Neural progenitor cell (in vitro differentiated cells): ENCODE measurements around the gene PSMC3IP. TPM values are rescaled to one million over a fixed set of nuclear protein-coding genes. Genes with fewer than 3 reads are reported as not detected.
"Not testable (repeated sequence)": the region's sequence is repeated elsewhere in the genome, so short reads cannot be mapped to it uniquely, and the experiment has no call there.

Experiments
- DNase-seq: peaks from one replicate; pipeline ENCODE4 v3.0.0-alpha.2; 2016; ENCODE audit warnings: low spot score
- H2AFZ ChIP-seq: fragments of 200-600 bp; sonication (generic); replicated peaks from 2 replicates; pipeline ENCODE4 v1.6.1; 2016; ENCODE audit warnings: antibody characterized with exemption
- H3F3A ChIP-seq: fragments of 200-600 bp; sonication (generic); 2 replicates; pipeline ENCODE4 v1.6.1; 2016; ENCODE audit warnings: antibody characterized with exemption, low read depth
- H3K27ac ChIP-seq: fragments of 200-600 bp; sonication (generic); 2 replicates; pipeline ENCODE4 v1.5.1; 2016; ENCODE audit warnings: mild to moderate bottlenecking
- H3K27me3 ChIP-seq: fragments of 200-600 bp; sonication (generic); 2 replicates; pipeline ENCODE4 v1.6.1; 2016; ENCODE audit warnings: mild to moderate bottlenecking, moderate library complexity
- H3K36me3 ChIP-seq: fragments of 200-600 bp; sonication (generic); 2 replicates; pipeline ENCODE4 v1.5.1; 2016
- H3K4me1 ChIP-seq: fragments of 200-600 bp; sonication (generic); 2 replicates; pipeline ENCODE4 v1.6.1; 2016; ENCODE audit warnings: mixed run types
- H3K4me2 ChIP-seq: fragments of 200-600 bp; sonication (generic); 2 replicates; pipeline ENCODE4 v1.6.1; 2016
- H3K4me3 ChIP-seq: fragments of 200-600 bp; sonication (generic); 2 replicates; pipeline ENCODE4 v1.5.1; 2016
- H3K79me2 ChIP-seq: fragments of 200-600 bp; sonication (generic); 2 replicates; pipeline ENCODE4 v1.6.1; 2016; ENCODE audit warnings: low read depth
- H3K9ac ChIP-seq: fragments of 200-600 bp; sonication (generic); 2 replicates; pipeline ENCODE4 v1.6.1; 2016
- H3K9me3 ChIP-seq: fragments of 200-600 bp; sonication (generic); 2 replicates; pipeline ENCODE4 v1.5.1; 2016; ENCODE audit warnings: low read depth
- H4K20me1 ChIP-seq: fragments of 200-600 bp; sonication (generic); 2 replicates; pipeline ENCODE4 v1.6.1; 2016; ENCODE audit warnings: low read depth
- H3K27ac Mint-ChIP-seq: 3 replicates; pipeline ENCODE4 v1.8.0; 2021; ENCODE audit warnings: mixed read lengths
- H3K27me3 Mint-ChIP-seq: 2 replicates; pipeline ENCODE4 v1.8.0; 2022; ENCODE audit warnings: low read depth, mild to moderate bottlenecking, inconsistent platforms, moderate library complexity, mixed read lengths; ENCODE audit not compliant: insufficient read depth
- H3K36me3 Mint-ChIP-seq: 3 replicates; pipeline ENCODE4 v1.8.0; 2021; ENCODE audit warnings: mixed read lengths
- H3K4me1 Mint-ChIP-seq: 3 replicates; pipeline ENCODE4 v1.8.0; 2021; ENCODE audit warnings: mixed read lengths
- H3K4me3 Mint-ChIP-seq: 3 replicates; pipeline ENCODE4 v1.8.0; 2021; ENCODE audit warnings: mild to moderate bottlenecking, moderate library complexity, mixed read lengths
- H3K9me3 Mint-ChIP-seq: 3 replicates; pipeline ENCODE4 v1.8.0; 2020; ENCODE audit warnings: mixed read lengths
- CTCF ChIP-seq: fragments of 200-600 bp; sonication (generic); IDR thresholded peaks from 2 replicates; pipeline ENCODE4 v1.5.1; 2017; ENCODE audit warnings: antibody characterized with exemption, mild to moderate bottlenecking
- EZH2 ChIP-seq: fragments of 200-600 bp; sonication (generic); IDR thresholded peaks from 2 replicates; pipeline ENCODE4 v1.6.1; 2017; ENCODE audit warnings: antibody characterized with exemption, mild to moderate bottlenecking, moderate library complexity
- EZH2phosphoT487 ChIP-seq: fragments of 200-600 bp; sonication (generic); IDR thresholded peaks from 2 replicates; pipeline ENCODE4 v1.6.1; 2017; ENCODE audit warnings: antibody characterized with exemption
- total RNA-seq: library from RNA; depleted of rRNA; stranded (reverse); fragments of >200 nt; gene quantifications from 2 replicates; pipeline ENCODE4 v1.2.3, GENCODE V29; 2015; ENCODE audit warnings: low replicate concordance

The PSMC3IP gene
- total RNA-seq, 1 donor from 2014 or later: 23.7 TPM

- DNase-seq: no peak
- TF ChIP-seq EZH2 (no peak), EZH2phosphoT487 (no peak)
- H3K79me2 ChIP-seq: no peaks in the 10 kb centered on the region
- peaks cover 5% of the 10 kb centered on the region for H4K20me1 ChIP-seq
- H3K9ac ChIP-seq: no peak overlapping the region
- no peaks in the 10 kb centered on the region for H3K9me3 ChIP-seq
- Mint-ChIP-seq H3K9me3 (no peaks in the 10 kb centered on the region), H3K27ac (no peak overlapping the region), H3K4me1 (peaks cover 14% of the 10 kb centered on the region), H3K4me3 (no peak overlapping the region), H3K27me3 (peaks cover 5% of the 10 kb centered on the region), H3K36me3 (peaks cover 2% of the 10 kb centered on the region)
- no peak overlapping the region for H3K27ac ChIP-seq
- H3K4me2 ChIP-seq: no peak overlapping the region
- no peaks in the 10 kb centered on the region for H3K27me3 ChIP-seq
- peaks cover 20% of the 10 kb centered on the region for H3F3A ChIP-seq
- no peak overlapping the region for H2AFZ ChIP-seq
- H3K4me1 ChIP-seq: peaks cover 6% of the 10 kb centered on the region
- no peaks in the 10 kb centered on the region for H3K36me3 ChIP-seq
- H3K4me3 ChIP-seq: no peak overlapping the region
Measured at GRCh38 chr17:42547001-42547461, 30.5 kb downstream of the PSMC3IP start.

- H2AFZ ChIP-seq, H3K4me3 Mint-ChIP-seq, DNase-seq, H3K9ac ChIP-seq, H3K36me3 Mint-ChIP-seq, H3K27ac Mint-ChIP-seq, H3K27ac ChIP-seq, H3K4me3 ChIP-seq, H3K27me3 Mint-ChIP-seq, H4K20me1 ChIP-seq, H3K9me3 ChIP-seq, H3K36me3 ChIP-seq, H3K9me3 Mint-ChIP-seq, H3K4me2 ChIP-seq, H3K4me1 ChIP-seq, H3K27me3 ChIP-seq, H3K79me2 ChIP-seq: not testable (repeated sequence)
- peaks cover 16% of the 10 kb centered on the region for H3F3A ChIP-seq
- H3K4me1 Mint-ChIP-seq: peaks cover 13% of the 10 kb centered on the region
Measured at GRCh38 chr17:42545755-42546505, 31.6 kb downstream of the PSMC3IP start.

GRCh38 chr17:42544874-42545283 lies 32.6 kb downstream of the PSMC3IP start:
- Histone ChIP-seq H3K9me3 (no peaks in the 10 kb centered on the region), H3K27ac (no peak overlapping the region), H3F3A (peaks cover 16% of the 10 kb centered on the region), H3K27me3 (no peaks in the 10 kb centered on the region), H3K4me1 (peaks cover 6% of the 10 kb centered on the region), H2AFZ (no peak overlapping the region), H3K36me3 (no peaks in the 10 kb centered on the region), H3K4me2 (no peak overlapping the region), H3K79me2 (no peaks in the 10 kb centered on the region), H4K20me1 (peaks cover 5% of the 10 kb centered on the region), H3K9ac (no peak overlapping the region), H3K4me3 (no peak overlapping the region)
- TF ChIP-seq CTCF (no peak), EZH2phosphoT487 (no peak), EZH2 (no peak)
- Mint-ChIP-seq H3K4me1 (peaks cover 10% of the 10 kb centered on the region), H3K27me3 (peaks cover 5% of the 10 kb centered on the region), H3K36me3 (peaks cover 5% of the 10 kb centered on the region), H3K4me3 (no peak overlapping the region), H3K9me3 (no peaks in the 10 kb centered on the region), H3K27ac (no peak overlapping the region)
- no peak for DNase-seq

- H3K4me3 Mint-ChIP-seq: no peak overlapping the region
- DNase-seq: no peak
- Histone ChIP-seq H3K27ac (no peak overlapping the region), H3K9me3 (no peaks in the 10 kb centered on the region), H2AFZ (no peak overlapping the region), H3K36me3 (no peaks in the 10 kb centered on the region), H3K4me2 (no peak overlapping the region), H3K4me1 (no peaks in the 10 kb centered on the region), H4K20me1 (peaks cover 5% of the 10 kb centered on the region), H3K27me3 (no peaks in the 10 kb centered on the region), H3F3A (peaks cover 7% of the 10 kb centered on the region), H3K9ac (no peak overlapping the region), H3K4me3 (no peak overlapping the region), H3K79me2 (no peaks in the 10 kb centered on the region)
- no peaks in the 10 kb centered on the region for H3K9me3 Mint-ChIP-seq
- TF ChIP-seq CTCF (no peak), EZH2phosphoT487 (no peak), EZH2 (no peak)
- no peak overlapping the region for H3K27ac Mint-ChIP-seq
- peaks cover 5% of the 10 kb centered on the region for H3K27me3 Mint-ChIP-seq
- peaks cover 5% of the 10 kb centered on the region for H3K36me3 Mint-ChIP-seq
- peaks cover 2% of the 10 kb centered on the region for H3K4me1 Mint-ChIP-seq
Measured at GRCh38 chr17:42543190-42544079, 34.1 kb downstream of the PSMC3IP start.
